OCI-LY7 (cell line): Measurements from ENCODE around the gene DENND4A. TPM values are rescaled to one million over a fixed set of nuclear protein-coding genes. Genes with fewer than 3 reads are reported as not detected.
"Not testable (repeated sequence)": the region's sequence is repeated elsewhere in the genome, so short reads cannot be mapped to it uniquely, and the experiment has no call there.

ENCODE experiments used
- BruUV-seq: library from RNA; stranded (reverse); fragments of 400-500 nt; replicated peaks from 2 replicates; lab custom pipeline; 2021; lab: Mats Ljungman, UMichigan
- CTCF ChIA-PET: fragments of 300-600 bp; sonication (Branson Sonifier 250); formaldehyde crosslinking; loops from one replicate; lab custom pipeline; 2022; ENCODE audit warnings: antibody characterized with exemption; ENCODE audit not compliant: unreplicated experiment; lab: Charles Lee
- POLR2A ChIA-PET: fragments of 300-600 bp; sonication (Branson Sonifier 250); formaldehyde crosslinking; loops from one replicate; lab custom pipeline; 2022; ENCODE audit warnings: antibody characterized with exemption; lab: Charles Lee
- DNase-seq: peaks from one replicate; pipeline ENCODE4 v3.0.0-alpha.2; 2015; ENCODE audit warnings: low spot score
- H2AFZ ChIP-seq: fragments of 200-600 bp; sonication (generic), shearing (Covaris generic); 2 replicates; pipeline ENCODE4 v1.6.1; 2014; ENCODE audit warnings: mild to moderate bottlenecking, antibody characterized with exemption, low read length, moderate library complexity
- H3K27ac ChIP-seq: fragments of 200-600 bp; sonication (generic); 2 replicates; pipeline ENCODE4 v1.5.1; 2014; ENCODE audit warnings: mixed run types, low read depth, mild to moderate bottlenecking, moderate library complexity, low read length, inconsistent platforms; ENCODE audit not compliant: poor library complexity, severe bottlenecking
- H3K36me3 ChIP-seq: fragments of 200-600 bp; sonication (generic); 2 replicates; pipeline ENCODE4 v1.6.1; 2014; ENCODE audit warnings: mild to moderate bottlenecking, antibody characterized with exemption, low read length, moderate library complexity, mixed read lengths; ENCODE audit not compliant: insufficient read depth
- H3K4me1 ChIP-seq: fragments of 200-600 bp; sonication (generic); 2 replicates; pipeline ENCODE4 v1.5.1; 2014; ENCODE audit warnings: mild to moderate bottlenecking, low read length; ENCODE audit not compliant: insufficient read depth, poor library complexity, severe bottlenecking
- H3K4me2 ChIP-seq: fragments of 200-600 bp; sonication (generic); 2 replicates; pipeline ENCODE4 v1.6.1; 2014; ENCODE audit warnings: mild to moderate bottlenecking, low read length
- H3K4me3 ChIP-seq: fragments of 200-600 bp; sonication (generic); 2 replicates; pipeline ENCODE4 v1.5.1; 2014; ENCODE audit warnings: mild to moderate bottlenecking, low read depth, low read length; ENCODE audit not compliant: poor library complexity, severe bottlenecking
- H3K79me2 ChIP-seq: fragments of 200-600 bp; sonication (generic); 2 replicates; pipeline ENCODE4 v1.6.1; 2016; ENCODE audit warnings: low read depth, mild to moderate bottlenecking, low read length, moderate library complexity, mixed read lengths; ENCODE audit not compliant: insufficient read depth
- H3K9me2 ChIP-seq: fragments of 200-600 bp; sonication (generic); 2 replicates; pipeline ENCODE4 v1.6.1; 2016; ENCODE audit warnings: mild to moderate bottlenecking, low read length, mixed read lengths; ENCODE audit not compliant: insufficient read depth
- H3K9me3 ChIP-seq: fragments of 200-600 bp; sonication (generic); 2 replicates; pipeline ENCODE4 v1.6.1; 2014; ENCODE audit warnings: mild to moderate bottlenecking, mixed run types, low read length, mixed read lengths
- H4K20me1 ChIP-seq: fragments of 200-600 bp; sonication (generic); 2 replicates; pipeline ENCODE4 v1.6.1; 2014; ENCODE audit warnings: mild to moderate bottlenecking, antibody characterized with exemption, low read length, moderate library complexity, mixed read lengths; ENCODE audit not compliant: insufficient read depth
- EZH2phosphoT487 ChIP-seq: fragments of 200-600 bp; sonication (generic); IDR thresholded peaks from 2 replicates; pipeline ENCODE4 v1.6.1; 2018; ENCODE audit warnings: low read depth, borderline replicate concordance, mild to moderate bottlenecking, mixed run types, antibody characterized with exemption, low read length, moderate library complexity, mixed read lengths
- intact Hi-C: fragments of 100-400 bp; cut with micrococcal nuclease; formaldehyde crosslinking; loops from one replicate; pipeline ENCODE4 v1.10.0; 2022; ENCODE audit not compliant: unreplicated experiment
- total RNA-seq, 2 experiments: library from RNA; depleted of rRNA in 1 of 2; stranded (reverse); fragments of >200 nt in 1 of 2; shearing (Covaris generic) in 1 of 2; gene quantifications; 2 replicates each; pipeline ENCODE4 v1.2.3, GENCODE V29; 2014 to 2022
- TF ChIP-seq, protein P1 (sequence below): fragments of 200-600 bp; sonication (generic); conservative IDR thresholded peaks from 2 replicates; pipeline ENCODE4 v1.5.1; 2014; ENCODE audit warnings: mild to moderate bottlenecking, antibody characterized with exemption, low read length, moderate library complexity, mixed read lengths

Gene DENND4A
- total RNA-seq, 2 experiments from 2014 or later = 42.7 to 86.5 TPM

DNA sequence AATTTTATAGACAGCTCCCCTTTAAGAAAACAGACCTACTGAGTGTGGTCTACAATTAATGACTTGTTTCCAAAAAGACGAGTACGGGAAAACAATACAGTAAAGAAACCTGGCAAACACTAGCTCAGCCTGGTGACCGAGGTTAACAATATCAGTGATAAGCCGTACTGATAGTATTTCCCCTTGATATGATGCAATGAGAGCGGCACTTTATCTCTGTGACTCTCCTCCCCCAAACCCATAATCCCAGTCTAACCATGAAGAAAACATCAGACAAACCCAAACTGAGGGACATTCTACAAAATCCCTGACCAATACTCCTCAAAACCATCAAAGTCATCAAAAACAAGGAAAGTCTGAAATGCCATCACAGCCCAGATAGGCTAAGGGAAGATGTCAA is 8.2 kb downstream of the DENND4A start:
- Histone ChIP-seq H3K9me2 (no peaks in the 10 kb centered on the region), H3K9me3 (no peaks in the 10 kb centered on the region), H2AFZ (no peak overlapping the region), H3K4me1 (peaks cover 34% of the 10 kb centered on the region), H3K79me2 (peaks cover 100% of the 10 kb centered on the region), H3K4me3 (no peak overlapping the region), H4K20me1 (0 out of 2 replicates have a peak, but pooled peaks cover 4% of the 10 kb centered on the region), H3K27ac (no peak overlapping the region), H3K36me3 (peaks cover 49% of the 10 kb centered on the region), H3K4me2 (no peak overlapping the region)
- no TSS peak for BruUV-seq
- ChIA-PET POLR2A (interaction anchor here (1.2 kb wide), 1 partner anchor 86 kb away, joined by 3 read pairs; the partner anchor contains the start of gene RAB11A), CTCF (no interaction called here)
- no peak for DNase-seq
- intact Hi-C loops = loop anchor here (10.0 kb wide), 1 partner anchor 721 kb away; the partner anchor contains the start of genes RPL4 and ZWILCH
- TF ChIP-seq, protein P1, sequence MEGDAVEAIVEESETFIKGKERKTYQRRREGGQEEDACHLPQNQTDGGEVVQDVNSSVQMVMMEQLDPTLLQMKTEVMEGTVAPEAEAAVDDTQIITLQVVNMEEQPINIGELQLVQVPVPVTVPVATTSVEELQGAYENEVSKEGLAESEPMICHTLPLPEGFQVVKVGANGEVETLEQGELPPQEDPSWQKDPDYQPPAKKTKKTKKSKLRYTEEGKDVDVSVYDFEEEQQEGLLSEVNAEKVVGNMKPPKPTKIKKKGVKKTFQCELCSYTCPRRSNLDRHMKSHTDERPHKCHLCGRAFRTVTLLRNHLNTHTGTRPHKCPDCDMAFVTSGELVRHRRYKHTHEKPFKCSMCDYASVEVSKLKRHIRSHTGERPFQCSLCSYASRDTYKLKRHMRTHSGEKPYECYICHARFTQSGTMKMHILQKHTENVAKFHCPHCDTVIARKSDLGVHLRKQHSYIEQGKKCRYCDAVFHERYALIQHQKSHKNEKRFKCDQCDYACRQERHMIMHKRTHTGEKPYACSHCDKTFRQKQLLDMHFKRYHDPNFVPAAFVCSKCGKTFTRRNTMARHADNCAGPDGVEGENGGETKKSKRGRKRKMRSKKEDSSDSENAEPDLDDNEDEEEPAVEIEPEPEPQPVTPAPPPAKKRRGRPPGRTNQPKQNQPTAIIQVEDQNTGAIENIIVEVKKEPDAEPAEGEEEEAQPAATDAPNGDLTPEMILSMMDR = no peak
- no peak for TF ChIP-seq EZH2phosphoT487

DNA sequence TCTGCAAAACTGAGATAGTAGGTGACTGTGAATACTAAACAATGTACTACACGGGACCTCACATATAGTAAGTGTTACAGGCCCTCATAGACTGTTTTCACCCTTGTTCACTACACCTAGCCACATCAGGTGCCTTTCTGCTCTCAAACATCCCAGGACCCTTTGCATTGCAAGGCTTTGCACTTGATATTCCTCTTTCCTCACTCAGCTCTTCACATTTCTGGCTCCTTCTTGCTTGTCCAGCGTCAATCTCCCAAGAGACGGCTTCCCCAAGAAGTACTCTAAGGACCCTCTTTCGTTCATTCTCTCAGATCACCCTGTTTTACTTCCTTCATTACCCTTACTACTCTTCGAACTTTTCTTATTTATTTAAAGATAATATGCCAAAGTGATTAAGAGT is 10.0 kb downstream of the DENND4A start:
- no peak for DNase-seq
- peaks cover 100% of the 10 kb centered on the region for H3K79me2 ChIP-seq
- intact Hi-C loops = loop anchor here (10.0 kb wide), 1 partner anchor 723 kb away; the partner anchor contains the start of genes RPL4 and ZWILCH
- TF ChIP-seq EZH2phosphoT487 = no peak
- TF ChIP-seq, protein P1 = no peak
- 0 out of 2 replicates have a peak, but pooled peaks cover 4% of the 10 kb centered on the region for H4K20me1 ChIP-seq
- no peak overlapping the region for H3K4me2 ChIP-seq
- H3K4me3 ChIP-seq = no peak overlapping the region
- peaks cover 45% of the 10 kb centered on the region for H3K36me3 ChIP-seq
- CTCF ChIA-PET = no interaction called here
- H3K4me1 ChIP-seq = peaks cover 34% of the 10 kb centered on the region
- H3K27ac ChIP-seq = no peak overlapping the region
- POLR2A ChIA-PET = interaction anchor here (1.2 kb wide), 1 partner anchor 9 kb away, joined by 6 read pairs; no protein-coding TSS in a partner anchor
- H2AFZ ChIP-seq = no peak overlapping the region
- no peaks in the 10 kb centered on the region for H3K9me3 ChIP-seq
- no TSS peak for BruUV-seq
- no peaks in the 10 kb centered on the region for H3K9me2 ChIP-seq

DNA sequence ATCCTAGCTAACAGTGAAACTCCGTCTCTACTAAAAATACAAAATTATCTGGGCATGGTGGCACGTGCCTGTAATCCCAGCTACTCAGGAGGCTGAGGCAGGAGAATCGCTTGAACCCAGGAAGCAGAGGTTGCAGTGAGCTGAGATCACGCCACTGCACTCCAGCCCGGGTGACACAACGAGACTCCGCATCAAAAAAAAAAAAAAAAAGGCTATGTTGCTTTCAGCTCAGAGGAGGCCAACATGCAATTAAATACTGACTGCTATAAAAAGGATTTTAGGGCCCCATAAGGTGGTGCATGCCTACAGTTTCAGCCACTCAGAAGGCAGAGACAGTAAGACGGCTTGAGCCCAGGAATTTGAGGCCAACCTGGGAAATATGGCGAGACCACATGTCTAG is 13.4 kb downstream of the DENND4A start:
- CTCF ChIA-PET, H3K4me3 ChIP-seq, H3K9me2 ChIP-seq, DNase-seq, H3K9me3 ChIP-seq, H4K20me1 ChIP-seq, H2AFZ ChIP-seq, H3K4me2 ChIP-seq, H3K27ac ChIP-seq, intact Hi-C loops, BruUV-seq: not testable (repeated sequence)
- H3K4me1 ChIP-seq = peaks cover 48% of the 10 kb centered on the region
- peaks cover 99% of the 10 kb centered on the region for H3K79me2 ChIP-seq
- peaks cover 33% of the 10 kb centered on the region for H3K36me3 ChIP-seq
- POLR2A ChIA-PET = interaction anchor here (0.6 to 2.8 kb wide), 5 partner anchors 13 to 72 kb away, joined by 3 to 14 read pairs (median 3); partner anchors contain the start of gene DENND4A
